HepG2 (cell line): ENCODE measurements around the gene HIF1AN.

Source experiments
- CHD4 ChIP-seq: fragments of 200-600 bp; sonication (generic); IDR thresholded peaks from 2 replicates; pipeline ENCODE4 v1.7.0; 2017; ENCODE audit warnings: mild to moderate bottlenecking, low read length, borderline replicate concordance
- EZH2 ChIP-seq: conservative IDR thresholded peaks from 2 replicates; pipeline ENCODE4 v1.6.1; 2012; ENCODE audit warnings: mild to moderate bottlenecking, low read depth, low read length, moderate library complexity
- KDM5A ChIP-seq: fragments of 200-600 bp; sonication (generic); IDR thresholded peaks from 2 replicates; pipeline ENCODE4 v1.7.0; 2018; ENCODE audit warnings: antibody characterized with exemption, mild to moderate bottlenecking, low read length, borderline replicate concordance
- TF ChIP-seq, protein P1 (sequence below): sonication (generic); formaldehyde crosslinking; IDR thresholded peaks from 2 replicates; pipeline ENCODE4 v1.8.0; 2023; ENCODE audit warnings: mild to moderate bottlenecking, missing genetic modification reagents

DNA sequence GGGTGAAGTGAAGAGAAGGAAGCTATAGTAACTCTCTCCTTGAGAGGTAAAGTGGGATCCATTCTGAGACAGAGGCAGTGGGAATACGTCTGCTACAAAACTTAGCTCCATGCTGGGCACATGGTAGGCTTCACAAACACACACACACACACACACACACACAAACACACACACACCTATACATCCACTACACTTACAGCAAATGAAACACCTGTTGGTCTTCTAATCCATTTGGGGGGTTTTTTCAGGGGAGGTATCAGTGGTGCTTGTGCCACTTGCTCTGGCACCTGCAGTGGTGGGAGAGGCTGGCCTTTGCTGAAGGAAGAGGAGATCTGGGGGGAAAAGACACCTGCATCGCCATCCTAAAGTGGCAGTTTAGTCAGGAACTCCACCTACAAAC lies 30.6 kb upstream of the HIF1AN start:
- TF ChIP-seq CHD4 (no peak), KDM5A (no peak), EZH2 (no peak)
- TF ChIP-seq, protein P1, sequence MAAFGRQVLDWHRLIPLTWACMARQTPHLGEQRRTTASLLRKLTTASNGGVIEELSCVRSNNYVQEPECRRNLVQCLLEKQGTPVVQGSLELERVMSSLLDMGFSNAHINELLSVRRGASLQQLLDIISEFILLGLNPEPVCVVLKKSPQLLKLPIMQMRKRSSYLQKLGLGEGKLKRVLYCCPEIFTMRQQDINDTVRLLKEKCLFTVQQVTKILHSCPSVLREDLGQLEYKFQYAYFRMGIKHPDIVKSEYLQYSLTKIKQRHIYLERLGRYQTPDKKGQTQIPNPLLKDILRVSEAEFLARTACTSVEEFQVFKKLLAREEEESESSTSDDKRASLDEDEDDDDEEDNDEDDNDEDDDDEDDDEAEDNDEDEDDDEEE (CRISPR knock-in tag), result no peak
